MCF 10A (cell line): Measurements from ENCODE around the gene PHACTR1. TPM values are rescaled to one million over a fixed set of nuclear protein-coding genes. Genes with fewer than 3 reads are reported as not detected.
A peak's percentile ranks its signal among the peaks of the same experiment; 100 is the strongest.

ENCODE experiments used
- BruUV-seq: library from RNA; stranded (reverse); fragments of 400-500 nt; replicated peaks from 2 replicates; lab custom pipeline; 2021; lab: Mats Ljungman, UMichigan
- CTCF ChIA-PET: fragments of 300-600 bp; sonication (Branson Sonifier 250); formaldehyde crosslinking; extraction: SDS; loops from one replicate; lab custom pipeline; 2021; ENCODE audit warnings: antibody characterized with exemption, inconsistent platforms; lab: Yijun Ruan, JAX
- POLR2A ChIA-PET: fragments of 300-600, 350-650 bp; sonication (Branson Sonifier 250); formaldehyde crosslinking; extraction: SDS; loops from one replicate; lab custom pipeline; 2020; ENCODE audit warnings: antibody characterized with exemption, inconsistent platforms; lab: Yijun Ruan, JAX
- DNase-seq: peaks from one replicate; pipeline ENCODE4 v3.0.0-alpha.2; 2018; ENCODE audit not compliant: unreplicated experiment
- H3K27ac Mint-ChIP-seq: one replicate; pipeline ENCODE4 v1.8.0; 2022; ENCODE audit warnings: mild to moderate bottlenecking, low read depth, mixed read lengths; ENCODE audit not compliant: unreplicated experiment
- H3K27me3 Mint-ChIP-seq: one replicate; pipeline ENCODE4 v1.8.0; 2022; ENCODE audit warnings: mixed read lengths; ENCODE audit not compliant: insufficient read depth, unreplicated experiment
- H3K36me3 Mint-ChIP-seq: one replicate; pipeline ENCODE4 v1.8.0; 2022; ENCODE audit warnings: mild to moderate bottlenecking, moderate library complexity, mixed read lengths; ENCODE audit not compliant: insufficient read depth, unreplicated experiment
- H3K4me1 Mint-ChIP-seq: one replicate; pipeline ENCODE4 v1.8.0; 2022; ENCODE audit warnings: mixed read lengths; ENCODE audit not compliant: insufficient read depth, unreplicated experiment
- H3K4me3 Mint-ChIP-seq: one replicate; pipeline ENCODE4 v1.8.0; 2022; ENCODE audit warnings: mild to moderate bottlenecking, moderate library complexity, mixed read lengths; ENCODE audit not compliant: unreplicated experiment
- H3K9me3 Mint-ChIP-seq: one replicate; pipeline ENCODE4 v1.8.0; 2022; ENCODE audit warnings: mixed read lengths; ENCODE audit not compliant: unreplicated experiment
- CTCF ChIP-seq: fragments of 200-600 bp; IDR thresholded peaks from one replicate; pipeline ENCODE4 v1.8.0; 2022; ENCODE audit warnings: antibody characterized with exemption, mild to moderate bottlenecking; ENCODE audit not compliant: unreplicated experiment
- intact Hi-C: fragments of 100-400 bp; cut with micrococcal nuclease; formaldehyde crosslinking; loops from 2 replicates; pipeline ENCODE4 v1.14.1; 2022
- total RNA-seq: library from RNA; stranded (reverse); gene quantifications from 2 replicates; pipeline ENCODE4 v1.2.3, GENCODE V29; 2022

The PHACTR1 gene
- total RNA-seq, 1 experiment from 2014 or later = not detected

GRCh38 chr6:13304580-13305260 lies 588.2 kb downstream of the PHACTR1 start:
- Mint-ChIP-seq H3K27ac (no peak overlapping the region), H3K27me3 (no peaks in the 10 kb centered on the region), H3K4me1 (peaks cover 28% of the 10 kb centered on the region), H3K4me3 (no peak overlapping the region), H3K9me3 (no peaks in the 10 kb centered on the region), H3K36me3 (peaks cover 18% of the 10 kb centered on the region)
- DNase-seq = no peak
- POLR2A ChIA-PET = interaction anchor here (0.7 kb wide), 1 partner anchor 201 kb away, joined by 3 read pairs; no protein-coding TSS in a partner anchor
- TF ChIP-seq CTCF = no peak
- intact Hi-C loops = no loop called here
- CTCF ChIA-PET = interaction anchor here (0.5 to 0.8 kb wide), 4 partner anchors 19 to 526 kb away, joined by 3 read pairs; no protein-coding TSS in a partner anchor
- BruUV-seq = no TSS peak

- Mint-ChIP-seq H3K4me1 (peaks cover 28% of the 10 kb centered on the region), H3K36me3 (peaks cover 18% of the 10 kb centered on the region), H3K27ac (no peak overlapping the region), H3K4me3 (no peak overlapping the region), H3K27me3 (no peaks in the 10 kb centered on the region), H3K9me3 (no peaks in the 10 kb centered on the region)
- POLR2A ChIA-PET = interaction anchor here (0.7 kb wide), 1 partner anchor 201 kb away, joined by 3 read pairs; no protein-coding TSS in a partner anchor
- CTCF ChIA-PET = interaction anchor here (0.8 kb wide), 1 partner anchor 26 kb away, joined by 3 read pairs; no protein-coding TSS in a partner anchor
- TF ChIP-seq CTCF = no peak
- no TSS peak for BruUV-seq
- intact Hi-C loops = no loop called here
- no peak for DNase-seq
Measured at GRCh38 chr6:13305288-13305687, 588.7 kb downstream of the PHACTR1 start.

- H3K4me3 Mint-ChIP-seq = no peak overlapping the region
- H3K36me3 Mint-ChIP-seq = peaks cover 18% of the 10 kb centered on the region
- H3K4me1 Mint-ChIP-seq = peaks cover 28% of the 10 kb centered on the region
- ChIA-PET CTCF (interaction anchor here (1.0 kb wide), 1 partner anchor 233 kb away, joined by 3 read pairs; no protein-coding TSS in a partner anchor), POLR2A (no interaction called here)
- no peak overlapping the region for H3K27ac Mint-ChIP-seq
- intact Hi-C loops = no loop called here
- BruUV-seq = no TSS peak
- no peak for DNase-seq
- H3K27me3 Mint-ChIP-seq = no peaks in the 10 kb centered on the region
- H3K9me3 Mint-ChIP-seq = no peaks in the 10 kb centered on the region
- no peak for TF ChIP-seq CTCF
Measured at GRCh38 chr6:13305791-13306190, 589.2 kb downstream of the PHACTR1 start.

- H3K27ac Mint-ChIP-seq = peak overlapping the region; percentile 85
- H3K4me3 Mint-ChIP-seq = peak overlapping the region; percentile 41
- ChIA-PET CTCF (interaction anchor here (0.6 to 0.7 kb wide), 2 partner anchors 113 to 267 kb away, joined by 4 read pairs; partner anchors contain the start of gene SIRT5), POLR2A (interaction anchor here (0.6 to 1.9 kb wide), 5 partner anchors 21 to 1581 kb away, joined by 3 to 15 read pairs (median 3); partner anchors contain the start of gene TBC1D7)
- DNase-seq = peak; percentile 90
- H3K27me3 Mint-ChIP-seq = no peaks in the 10 kb centered on the region
- intact Hi-C loops = loop anchor here (1.0 kb wide), 1 partner anchor 20 kb away; no protein-coding TSS in a partner anchor
- peaks cover 23% of the 10 kb centered on the region for H3K36me3 Mint-ChIP-seq
- no TSS peak for BruUV-seq
- peaks cover 22% of the 10 kb centered on the region for H3K4me1 Mint-ChIP-seq
- H3K9me3 Mint-ChIP-seq = no peaks in the 10 kb centered on the region
- no peak for TF ChIP-seq CTCF
Measured at GRCh38 chr6:13307508-13307995, 591.0 kb downstream of the PHACTR1 start.
